ENCODE results near the gene CLTC.

The CLTC gene

GRCh38 chr17:59730268-59730834, 110.7 kb downstream of the CLTC start:
- DNase-seq = no peak

- no peak for DNase-seq
Measured at GRCh38 chr17:59733697-59734096, 114.0 kb downstream of the CLTC start.

DNA sequence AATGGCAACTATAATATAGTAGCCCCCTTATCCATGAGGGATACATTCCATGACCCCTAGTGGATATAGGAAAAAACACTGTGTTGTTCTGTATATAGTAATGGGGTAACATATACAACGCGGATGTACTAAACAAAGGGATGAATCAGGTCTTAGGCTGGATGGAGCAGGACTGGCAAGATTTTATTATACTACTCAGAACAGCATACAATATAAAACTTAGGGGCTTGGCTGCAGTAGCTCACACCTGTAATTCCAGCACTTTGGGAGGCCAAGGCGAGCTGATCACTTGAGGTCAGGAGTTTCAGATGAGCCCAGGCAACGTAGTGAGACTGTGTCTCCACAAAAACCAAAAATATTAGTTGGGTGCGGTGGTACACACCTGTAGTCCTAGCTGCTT, 114.5 kb downstream of the CLTC start:
- DNase-seq = no peak

DNA sequence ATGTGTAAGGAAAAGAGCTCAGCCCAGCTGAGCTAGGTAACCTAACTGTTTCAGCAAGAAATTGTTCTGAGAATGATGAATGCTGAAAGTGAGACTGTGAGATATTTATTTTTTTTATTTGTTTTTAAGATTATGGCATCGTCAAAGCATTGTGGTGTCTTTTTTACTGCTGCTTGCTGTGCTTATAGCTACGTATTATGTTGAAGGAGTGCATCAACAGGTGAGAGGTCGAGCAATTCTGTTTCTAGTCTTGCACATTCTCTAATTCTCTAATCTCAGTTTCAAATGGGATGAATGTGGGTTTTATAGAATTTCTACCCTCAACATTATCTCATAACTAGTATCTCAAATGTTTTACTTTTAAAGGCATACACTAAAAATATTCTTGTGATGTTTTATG, 117.6 kb downstream of the CLTC start:
- no peak for DNase-seq

DNA sequence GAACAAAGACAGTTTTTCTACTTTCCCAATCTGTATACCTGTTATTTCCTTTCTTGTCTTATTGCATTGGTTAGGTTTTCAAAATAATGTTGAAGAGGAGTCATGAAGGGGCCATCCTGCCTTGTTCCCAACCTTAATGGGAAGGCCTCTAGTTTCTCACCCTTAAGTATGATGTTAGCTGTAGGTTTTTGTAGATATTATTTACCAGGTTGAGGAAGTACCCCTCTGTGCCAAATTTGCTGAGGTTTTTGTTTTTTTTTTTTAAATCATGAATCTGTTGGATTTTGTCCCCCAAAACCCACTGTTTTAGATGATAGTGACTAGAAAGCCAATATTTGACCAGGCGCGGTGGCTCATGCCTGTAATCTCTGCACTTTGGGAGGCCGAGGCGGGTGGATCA, 124.1 kb downstream of the CLTC start:
- no peak for DNase-seq

DNA sequence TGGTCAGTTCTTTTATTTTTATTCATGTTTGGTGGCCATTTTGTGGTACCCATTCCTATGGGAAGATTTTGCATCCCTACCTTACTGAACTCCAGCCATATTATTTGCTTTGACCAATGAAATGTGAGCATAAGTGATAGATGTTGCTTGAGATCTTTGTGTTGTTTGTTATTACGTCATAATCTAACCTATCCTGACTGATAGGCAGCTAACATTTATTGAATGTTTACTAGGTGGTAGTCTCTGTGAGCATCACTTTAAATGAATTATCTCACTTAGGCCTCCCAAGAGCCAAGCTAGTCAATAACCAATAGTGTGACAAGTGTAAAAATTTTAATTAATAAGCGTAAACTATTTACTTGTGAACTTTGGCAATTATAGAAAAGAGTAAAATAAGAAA, 125.3 kb downstream of the CLTC start:
- DNase-seq = no peak
